SK-N-MC (cell line): ENCODE data around the gene VAMP2.

Experiments
- DNase-seq: peaks from one replicate; pipeline ENCODE4 v3.0.0-alpha.2; 2011; ENCODE audit warnings: low read depth, low spot score
- H3K27ac ChIP-seq: fragments of 200-600 bp; sonication (generic); 2 replicates; pipeline ENCODE4 v1.5.1; 2016; ENCODE audit warnings: mixed run types
- H3K36me3 ChIP-seq: fragments of 200-600 bp; sonication (generic); 2 replicates; pipeline ENCODE4 v1.6.1; 2017; ENCODE audit warnings: antibody characterized with exemption, low read length, mixed read lengths; ENCODE audit not compliant: insufficient read depth
- H3K4me3 ChIP-seq: fragments of 200-600 bp; sonication (generic); 2 replicates; pipeline ENCODE4 v1.5.1; 2016
- H3K9ac ChIP-seq: fragments of 200-600 bp; sonication (generic); 2 replicates; pipeline ENCODE4 v1.8.0; 2017; ENCODE audit warnings: mixed run types, mixed read lengths; ENCODE audit not compliant: insufficient read length
- H3K9me3 ChIP-seq: fragments of 200-600 bp; sonication (generic); 2 replicates; pipeline ENCODE4 v1.6.1; 2017; ENCODE audit warnings: low read depth, mild to moderate bottlenecking, antibody characterized with exemption, low read length, moderate library complexity, mixed read lengths
- EZH2 ChIP-seq: fragments of 200-600 bp; sonication (generic); IDR thresholded peaks from one replicate; pipeline ENCODE4 v1.6.1; 2017; ENCODE audit warnings: antibody characterized with exemption
- FOXP2 ChIP-seq: optimal IDR thresholded peaks from 2 replicates; pipeline ENCODE3; 2011; ENCODE audit warnings: mild to moderate bottlenecking, moderate library complexity; ENCODE audit not compliant: insufficient read depth; ENCODE audit errors: extremely low read length, control extremely low read depth
- POLR2AphosphoS5 ChIP-seq: IDR thresholded peaks from 2 replicates; pipeline ENCODE4 v1.6.1; 2012; ENCODE audit warnings: mild to moderate bottlenecking, low read depth, low read length, borderline replicate concordance

Gene VAMP2

DNA sequence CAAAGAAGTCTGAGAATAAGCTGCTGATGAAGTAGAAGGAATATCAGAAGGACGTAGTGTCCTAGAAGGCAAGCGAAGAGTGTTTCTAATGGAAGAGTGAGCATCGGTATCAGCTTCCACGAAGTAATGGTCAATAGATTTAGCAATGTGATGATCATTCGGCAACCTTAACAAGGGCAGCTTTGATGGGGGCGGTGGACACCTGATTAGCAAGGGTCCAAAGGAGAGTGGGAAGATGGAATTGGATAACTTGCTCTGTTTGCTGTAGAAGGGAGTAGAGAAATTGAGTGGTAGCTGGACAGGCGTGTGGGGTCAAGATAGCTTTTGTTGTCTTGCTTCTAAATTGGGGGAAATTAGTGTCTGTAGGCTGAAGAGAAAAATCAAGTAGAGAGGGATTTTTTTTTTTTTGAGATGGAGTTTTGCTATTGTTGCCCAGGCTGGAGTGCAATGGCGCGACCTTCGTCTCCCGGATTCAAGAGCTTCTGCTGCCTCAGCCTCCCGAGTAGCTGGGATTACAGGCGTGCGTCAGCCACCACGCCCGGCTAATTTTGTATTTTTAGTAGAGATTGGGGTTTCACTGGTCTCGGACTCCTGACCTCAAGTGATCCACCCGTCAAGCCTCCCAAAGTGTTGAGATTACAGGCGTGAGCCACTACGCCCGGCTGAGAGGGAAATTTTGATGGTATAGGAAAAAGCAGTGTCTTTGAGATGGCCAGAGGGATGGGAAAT is 24.9 kb downstream of the VAMP2 start:
- H3K27ac ChIP-seq: no peak overlapping the region; the same call in 1 of the 2 replicates
- TF ChIP-seq FOXP2 (no peak), POLR2AphosphoS5 (no peak), EZH2 (no peak)
- peak overlapping the region; percentile 81 for H3K9ac ChIP-seq
- DNase-seq: no peak
- H3K9me3 ChIP-seq: no peaks in the 10 kb centered on the region
- H3K4me3 ChIP-seq: peak overlapping the region; percentile 90
- H3K36me3 ChIP-seq: peaks cover 4% of the 10 kb centered on the region; the same call in 1 of the 2 replicates

- H3K27ac ChIP-seq: no peak overlapping the region
- no peak overlapping the region for H3K9ac ChIP-seq
- no peak for DNase-seq
Observed at GRCh38 chr17:8133941-8134340, 28.8 kb downstream of the VAMP2 start.

DNA sequence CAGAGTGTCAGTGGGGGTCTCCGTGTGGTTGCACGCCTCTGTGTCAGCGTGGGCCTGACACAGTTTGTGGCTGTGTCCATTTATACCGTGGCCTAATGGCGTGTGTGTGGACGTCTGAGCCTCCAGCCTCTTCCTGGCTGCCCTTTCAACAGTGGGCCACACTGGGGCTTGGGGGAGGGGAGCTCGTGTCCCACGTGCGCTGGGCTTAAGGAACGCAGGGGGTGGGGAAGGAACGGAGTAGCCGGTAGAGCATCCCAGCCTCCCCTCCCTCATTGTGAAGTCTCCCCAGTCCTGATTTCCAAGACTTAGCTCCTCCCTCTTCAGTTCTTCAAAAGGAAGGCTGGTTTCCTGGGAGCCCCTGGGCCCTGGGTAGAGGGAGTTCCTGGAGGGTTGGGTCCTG is 29.3 kb downstream of the VAMP2 start:
- DNase-seq: no peak
- H3K36me3 ChIP-seq: no peaks in the 10 kb centered on the region
- no peaks in the 10 kb centered on the region for H3K9me3 ChIP-seq
- H3K27ac ChIP-seq: no peak overlapping the region
- TF ChIP-seq EZH2 (no peak), FOXP2 (no peak), POLR2AphosphoS5 (no peak)
- H3K4me3 ChIP-seq: no peak overlapping the region
- no peak overlapping the region for H3K9ac ChIP-seq

More at GRCh38 chr17:8133941-8134340, 28.8 kb downstream of the VAMP2 start:
- no peak overlapping the region for H3K4me3 ChIP-seq
- no peak for TF ChIP-seq FOXP2
- TF ChIP-seq EZH2: no peak
- TF ChIP-seq POLR2AphosphoS5: no peak
- H3K36me3 ChIP-seq: no peaks in the 10 kb centered on the region
- H3K9me3 ChIP-seq: no peaks in the 10 kb centered on the region

- H3K9ac ChIP-seq: no peak overlapping the region
- H3K9me3 ChIP-seq: no peaks in the 10 kb centered on the region
- no peak overlapping the region for H3K4me3 ChIP-seq
- DNase-seq: no peak
- no peak overlapping the region for H3K27ac ChIP-seq
- no peaks in the 10 kb centered on the region for H3K36me3 ChIP-seq
- TF ChIP-seq POLR2AphosphoS5 (no peak), EZH2 (no peak), FOXP2 (no peak)
Observed at GRCh38 chr17:8131844-8132441, 30.8 kb downstream of the VAMP2 start.

- no peaks in the 10 kb centered on the region for H3K9me3 ChIP-seq
- no peak overlapping the region for H3K27ac ChIP-seq
- no peaks in the 10 kb centered on the region for H3K36me3 ChIP-seq
- DNase-seq: no peak
- no peak overlapping the region for H3K4me3 ChIP-seq
- TF ChIP-seq POLR2AphosphoS5: no peak
- no peak for TF ChIP-seq FOXP2
- TF ChIP-seq EZH2: no peak
- H3K9ac ChIP-seq: no peak overlapping the region
Observed at GRCh38 chr17:8128125-8128784, 34.5 kb downstream of the VAMP2 start.

DNA sequence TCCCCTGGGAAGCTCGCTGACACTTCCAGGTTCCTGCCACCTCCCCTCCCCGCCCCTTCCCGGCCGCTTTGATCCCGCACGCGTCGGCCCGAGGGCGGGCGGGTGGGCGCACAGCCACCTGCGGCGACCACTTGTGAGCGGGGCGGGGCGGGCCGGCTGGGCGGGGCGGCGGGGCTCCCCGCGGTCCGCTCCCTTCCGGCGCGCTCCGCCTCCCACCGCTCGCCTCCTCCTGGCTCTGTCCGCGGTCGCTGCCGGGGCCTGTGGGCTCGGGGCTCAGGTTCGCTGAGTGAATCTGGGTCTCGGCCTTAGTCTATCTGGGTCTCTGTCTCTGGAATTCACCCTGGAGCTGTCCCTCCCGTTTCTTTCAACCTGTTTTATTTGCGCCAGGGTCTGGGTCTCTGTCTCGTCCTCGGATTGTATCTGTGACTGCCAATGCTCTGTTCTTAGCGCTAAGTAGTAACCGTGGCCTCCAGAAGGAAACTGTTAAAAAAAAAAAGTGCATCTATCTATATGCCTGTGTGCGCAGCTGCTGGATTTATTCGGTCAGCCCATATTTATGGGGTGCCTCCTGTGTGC is 36.2 kb downstream of the VAMP2 start:
- H3K4me3 ChIP-seq: peak overlapping the region; percentile 97
- H3K9me3 ChIP-seq: no peaks in the 10 kb centered on the region
- TF ChIP-seq EZH2: no peak
- no peak for TF ChIP-seq FOXP2
- TF ChIP-seq POLR2AphosphoS5: no peak
- H3K27ac ChIP-seq: no peak overlapping the region
- no peak for DNase-seq
- peak overlapping the region; percentile 7 for H3K9ac ChIP-seq
- no peaks in the 10 kb centered on the region for H3K36me3 ChIP-seq

DNA sequence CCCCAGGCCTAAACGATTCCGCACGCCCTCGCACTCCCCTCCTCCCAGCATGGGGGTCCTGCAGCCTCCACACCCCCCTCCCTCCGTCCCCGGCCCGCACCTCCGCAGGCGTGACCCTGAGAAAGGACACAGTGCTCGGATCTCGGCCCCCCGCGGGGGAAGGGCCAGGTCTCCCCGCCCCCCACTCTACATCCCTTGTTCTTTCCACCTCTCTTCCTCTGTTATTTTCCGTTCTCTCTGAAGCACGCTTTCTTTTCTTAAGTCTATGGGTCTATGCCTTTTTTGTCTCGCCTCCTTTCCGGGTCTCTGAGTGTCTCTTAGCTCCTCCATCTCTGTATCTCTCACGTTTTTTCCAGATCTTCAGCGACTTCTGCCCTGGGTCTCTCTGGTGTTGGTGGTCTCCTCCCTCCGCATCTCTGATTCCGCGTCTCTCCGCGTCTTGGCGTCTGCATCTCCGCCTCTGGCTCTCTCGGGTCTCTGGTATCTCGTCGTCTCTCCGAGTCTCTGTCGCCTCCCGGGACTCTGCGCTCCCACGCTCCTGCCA is 36.7 kb downstream of the VAMP2 start:
- DNase-seq: no peak
- 0 out of 2 replicates have a peak, but pooled peaks have one; percentile 1 for TF ChIP-seq POLR2AphosphoS5
- no peak for TF ChIP-seq FOXP2
- TF ChIP-seq EZH2: no peak
- H3K9me3 ChIP-seq: no peaks in the 10 kb centered on the region
- peak overlapping the region; percentile 8 for H3K9ac ChIP-seq
- H3K36me3 ChIP-seq: no peaks in the 10 kb centered on the region
- H3K4me3 ChIP-seq: peak overlapping the region; percentile 97
- H3K27ac ChIP-seq: no peak overlapping the region
